ENCODE results near the gene NOXO1. TPM values are rescaled to one million over a fixed set of nuclear protein-coding genes. Genes with fewer than 3 reads are reported as not detected.

Gene NOXO1
- polyA plus RNA-seq, 1 of the 3 experiments (the other 2 are of a cell fraction): 0.21 TPM

- H3K4me3 ChIP-seq (ENCODE audit: low read depth in 2 of 2, low read length in 1 of 2): peak overlapping the region; percentile 40 to 65
- peaks cover 4% of the 10 kb centered on the region; the same call in 1 of the 2 replicates for H3K27me3 ChIP-seq (ENCODE audit: insufficient read depth)
- H3K9me3 ChIP-seq: no peaks in the 10 kb centered on the region
- H4K20me1 ChIP-seq (ENCODE audit: insufficient read depth): peaks cover 8% of the 10 kb centered on the region; the same call in 1 of the 2 replicates
- H3K4me1 ChIP-seq (ENCODE audit: control insufficient read depth in 1 of 2, insufficient read depth in 2 of 2, low read depth in 1 of 2, low read length in 1 of 2): peaks cover 7 to 29% of the 10 kb centered on the region in 2 experiments; a peak in 2 of 4 replicates
- peak overlapping the region; percentile 97 for H3K4me2 ChIP-seq
- H2AFZ ChIP-seq (ENCODE audit: low read depth): peak overlapping the region; percentile 93
- peaks cover 9% of the 10 kb centered on the region for H3F3A ChIP-seq (replicated peaks; ENCODE audit: insufficient read depth)
- CTCF ChIA-PET: interaction anchor here (0.6 to 6.5 kb wide), 36 partner anchors 9 to 460 kb away, joined by 3 to 68 read pairs (median 5); partner anchors contain the start of genes NTHL1, PKD1, RAB26 and SYNGR3
- no peaks in the 10 kb centered on the region for H3K36me3 ChIP-seq (replicated peaks in 1 of 2; ENCODE audit: control insufficient read depth in 1 of 2, insufficient read depth in 2 of 2, low read length in 1 of 2)
- peak overlapping the region; percentile 59; the same call in 1 of the 2 replicates for H3K9ac ChIP-seq
- peaks cover 14% of the 10 kb centered on the region; the same call in 1 of the 2 replicates for H3K79me2 ChIP-seq (ENCODE audit: insufficient read depth)
- no peaks in the 10 kb centered on the region for H3K9me2 ChIP-seq
- TF ChIP-seq REST (IDR thresholded peaks at IDR 0.05; ENCODE audit: low read depth, low read length) (no peak), RAD21 (IDR thresholded peaks at IDR 0.05; ENCODE audit: low read length) (peak; percentile 94), POLR2AphosphoS5 (IDR thresholded peaks at IDR 0.05; ENCODE audit: low read depth, low read length) (peak; percentile 45; the same call in 1 of the 2 replicates), MAX (IDR thresholded peaks at IDR 0.05; ENCODE audit: low read depth) (0 out of 2 replicates have a peak, but pooled peaks have one; percentile 18), SIN3A (IDR thresholded peaks at IDR 0.05; ENCODE audit: borderline replicate concordance, low read depth, low read length) (no peak; the same call in 1 of the 2 replicates), SMC3 (IDR thresholded peaks at IDR 0.05; ENCODE audit: low read depth, low read length) (peak; percentile 94), RCOR1 (IDR thresholded peaks at IDR 0.05; ENCODE audit: low read length) (peak; percentile 24; the same call in 1 of the 2 replicates), CTCF (IDR thresholded peaks at IDR 0.05) (peak; percentile 89), RXRA (IDR thresholded peaks at IDR 0.05; ENCODE audit: borderline replicate concordance, low read depth) (no peak), FOXM1 (IDR thresholded peaks at IDR 0.05; ENCODE audit: low read depth) (no peak), EZH2phosphoT487 (IDR thresholded peaks at IDR 0.05; ENCODE audit: borderline replicate concordance, low read depth) (no peak), RFX5 (IDR thresholded peaks at IDR 0.05; ENCODE audit: low read length) (no peak)
- peak; percentile 97 for DNase-seq
- peak overlapping the region; percentile 65 to 86 for H3K27ac ChIP-seq (ENCODE audit: low read depth in 2 of 2, low read length in 1 of 2)
- POLR2A ChIA-PET: interaction anchor here (0.7 to 1.5 kb wide), 4 partner anchors 19 to 132 kb away, joined by 3 to 6 read pairs (median 4); partner anchors contain the start of genes NTHL1, RPS2, TRAF7 and TSC2
- 32% methylated on average over 26 of the region's 53 CpGs for WGBS (ENCODE audit: low lambda C conversion rate)
Observed at GRCh38 chr16:2023092-2024031, 42.1 kb upstream of the NOXO1 start.
